CD4-positive, alpha-beta T cell treated with Interferon gamma for 1 hour (primary cell): ENCODE results near the gene SDK2.
"Not testable (repeated sequence)": the region's sequence is repeated elsewhere in the genome, so short reads cannot be mapped to it uniquely, and the experiment has no call there.

ENCODE experiments used
- DNase-seq: peaks from one replicate; pipeline ENCODE4 v3.0.0-alpha.2; 2020

The SDK2 gene

GRCh38 chr17:73336408-73337329, 307.6 kb downstream of the SDK2 start:
- no peak for DNase-seq

GRCh38 chr17:73335591-73336407, 308.4 kb downstream of the SDK2 start:
- no peak for DNase-seq

GRCh38 chr17:73334771-73335513, 309.3 kb downstream of the SDK2 start:
- no peak for DNase-seq

- not testable (repeated sequence) for DNase-seq
Observed at GRCh38 chr17:73333445-73333844, 310.8 kb downstream of the SDK2 start.

- DNase-seq = no peak
Observed at GRCh38 chr17:73331060-73331459, 313.2 kb downstream of the SDK2 start.

- no peak for DNase-seq
Observed at GRCh38 chr17:73327676-73328075, 316.6 kb downstream of the SDK2 start.

GRCh38 chr17:73325527-73325842, 318.8 kb downstream of the SDK2 start:
- no peak for DNase-seq

- no peak for DNase-seq
Observed at GRCh38 chr17:73324711-73325526, 319.3 kb downstream of the SDK2 start.

GRCh38 chr17:73324160-73324475, 320.1 kb downstream of the SDK2 start:
- DNase-seq = no peak

GRCh38 chr17:73323409-73324159, 320.7 kb downstream of the SDK2 start:
- no peak for DNase-seq

- no peak for DNase-seq
Observed at GRCh38 chr17:73320601-73321264, 323.5 kb downstream of the SDK2 start.

GRCh38 chr17:73319766-73320165, 324.5 kb downstream of the SDK2 start:
- no peak for DNase-seq

GRCh38 chr17:73318836-73319235, 325.4 kb downstream of the SDK2 start:
- no peak for DNase-seq

GRCh38 chr17:73318427-73318813, 325.8 kb downstream of the SDK2 start:
- DNase-seq = no peak

GRCh38 chr17:73317513-73318426, 326.5 kb downstream of the SDK2 start:
- no peak for DNase-seq

- no peak for DNase-seq
Observed at GRCh38 chr17:73316919-73317505, 327.2 kb downstream of the SDK2 start.

- no peak for DNase-seq
Observed at GRCh38 chr17:73315471-73315870, 328.8 kb downstream of the SDK2 start.

- no peak for DNase-seq
Observed at GRCh38 chr17:73313526-73314127, 330.6 kb downstream of the SDK2 start.

- not testable (repeated sequence) for DNase-seq
Observed at GRCh38 chr17:73312887-73313286, 331.4 kb downstream of the SDK2 start.
